Mucosa of descending colon (tissue), 3 donors: Measurements from ENCODE around the gene NUCB2. TPM values are rescaled to one million over a fixed set of nuclear protein-coding genes. Genes with fewer than 3 reads are reported as not detected.
"Not testable (repeated sequence)": the region's sequence is repeated elsewhere in the genome, so short reads cannot be mapped to it uniquely, and the experiment has no call there.

Experiments used
- ATAC-seq: fragments of 200-7000 bp; cut with Tn5 transposase; one replicate; pipeline ENCODE4 v1.9.1; 2020; ENCODE audit warnings: mild to moderate bottlenecking, moderate library complexity
- DNase-seq, 3 donors: peaks; one replicate each; pipeline ENCODE4 v3.0.0-alpha.2; 2020
- H3K36me3 ChIP-seq: fragments of 200-600 bp; one replicate; pipeline ENCODE4 v1.8.0; 2021; ENCODE audit warnings: low read depth, mild to moderate bottlenecking
- H3K4me1 ChIP-seq: fragments of 200-600 bp; one replicate; pipeline ENCODE4 v1.8.0; 2021; ENCODE audit warnings: low read depth, mild to moderate bottlenecking
- H3K4me3 ChIP-seq: fragments of 200-600 bp; one replicate; pipeline ENCODE4 v1.8.0; 2021; ENCODE audit warnings: mild to moderate bottlenecking
- H3K9me3 ChIP-seq: fragments of 200-600 bp; one replicate; pipeline ENCODE4 v1.8.0; 2021; ENCODE audit warnings: mild to moderate bottlenecking
- intact Hi-C, 2 donors: fragments of 100-400 bp; cut with DNase I in 1 of 2; cut with micrococcal nuclease in 1 of 2; formaldehyde crosslinking; loops; one replicate each; pipeline versions ENCODE4 v1.11.0 to v1.11.1; 2022; cut with DNase I, micrococcal nuclease
- total RNA-seq, 3 donors: library from RNA; stranded (reverse); fragmentation: NEBNext Ultra II Directional in 2 of 3; extraction: Animal tissue kit (Norgen Biotek cat#: 25700) in 2 of 3; gene quantifications; one replicate each; pipeline versions ENCODE4 v1.2.1 to v1.2.4, GENCODE V29; 2021 to 2023
- TF ChIP-seq, protein P1 (sequence below): fragments of 200-600 bp; IDR thresholded peaks from one replicate; pipeline ENCODE4 v1.8.0; 2022; ENCODE audit warnings: antibody characterized with exemption, mild to moderate bottlenecking
- donor health status: DM: no; HTN: no; CAD: no; lungs with moderate emphysema.
- donor health status: DM: no; HTN: no; CAD: no.
- donor health status: DM: no; HTN: yes; CAD: no.

NUCB2 gene
- total RNA-seq, 3 donors from 2014 or later = 22.4 to 75.4 (median 49.9) TPM

DNA sequence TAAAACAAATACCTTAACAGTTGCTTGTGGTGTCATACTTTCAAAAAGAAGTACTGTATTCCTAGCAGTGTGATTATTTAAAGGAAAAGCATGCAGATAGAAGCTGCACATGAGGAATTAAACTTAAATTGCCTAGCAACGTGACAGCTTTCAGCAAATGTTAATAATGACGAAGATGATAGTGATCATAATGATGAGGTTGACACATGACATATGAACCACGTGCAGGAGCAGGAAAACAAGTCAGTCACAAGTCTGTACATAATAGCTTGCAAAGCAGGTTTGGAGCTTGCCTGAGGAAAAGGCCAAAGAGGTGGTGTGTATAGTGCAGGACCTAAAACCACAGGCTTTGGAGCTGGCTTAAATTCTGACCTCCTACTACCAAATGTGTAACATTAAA is 38.2 kb upstream of the NUCB2 start:
- TF ChIP-seq, protein P1, sequence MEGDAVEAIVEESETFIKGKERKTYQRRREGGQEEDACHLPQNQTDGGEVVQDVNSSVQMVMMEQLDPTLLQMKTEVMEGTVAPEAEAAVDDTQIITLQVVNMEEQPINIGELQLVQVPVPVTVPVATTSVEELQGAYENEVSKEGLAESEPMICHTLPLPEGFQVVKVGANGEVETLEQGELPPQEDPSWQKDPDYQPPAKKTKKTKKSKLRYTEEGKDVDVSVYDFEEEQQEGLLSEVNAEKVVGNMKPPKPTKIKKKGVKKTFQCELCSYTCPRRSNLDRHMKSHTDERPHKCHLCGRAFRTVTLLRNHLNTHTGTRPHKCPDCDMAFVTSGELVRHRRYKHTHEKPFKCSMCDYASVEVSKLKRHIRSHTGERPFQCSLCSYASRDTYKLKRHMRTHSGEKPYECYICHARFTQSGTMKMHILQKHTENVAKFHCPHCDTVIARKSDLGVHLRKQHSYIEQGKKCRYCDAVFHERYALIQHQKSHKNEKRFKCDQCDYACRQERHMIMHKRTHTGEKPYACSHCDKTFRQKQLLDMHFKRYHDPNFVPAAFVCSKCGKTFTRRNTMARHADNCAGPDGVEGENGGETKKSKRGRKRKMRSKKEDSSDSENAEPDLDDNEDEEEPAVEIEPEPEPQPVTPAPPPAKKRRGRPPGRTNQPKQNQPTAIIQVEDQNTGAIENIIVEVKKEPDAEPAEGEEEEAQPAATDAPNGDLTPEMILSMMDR = no peak
- no peak for DNase-seq
- ATAC-seq = no peak
- intact Hi-C loops = no loop called here
- H3K4me1 ChIP-seq = no peaks in the 10 kb centered on the region
- no peaks in the 10 kb centered on the region for H3K9me3 ChIP-seq
- H3K36me3 ChIP-seq = no peaks in the 10 kb centered on the region
- H3K4me3 ChIP-seq = no peak overlapping the region

DNA sequence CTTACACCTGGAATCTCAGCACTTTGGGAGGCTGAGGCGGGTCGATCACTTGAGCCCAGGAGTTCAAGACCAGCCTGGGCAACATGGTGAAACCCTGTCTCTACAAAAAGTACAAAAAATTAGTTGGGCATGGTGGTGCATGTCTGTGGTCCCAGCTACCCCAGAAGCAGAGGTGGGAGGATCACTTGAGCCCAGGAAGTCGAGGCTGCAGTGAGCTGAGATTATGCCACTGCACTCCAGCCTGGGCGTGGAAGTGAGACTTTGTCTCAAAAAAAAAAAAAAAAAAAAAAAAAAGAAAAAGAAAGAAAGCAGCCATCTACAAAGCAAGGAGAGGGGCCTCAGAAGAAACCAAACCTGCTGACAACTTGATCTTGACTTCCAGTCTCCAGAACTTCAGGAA is 36.6 kb upstream of the NUCB2 start:
- H3K36me3 ChIP-seq, H3K4me3 ChIP-seq, H3K9me3 ChIP-seq, H3K4me1 ChIP-seq, ATAC-seq, intact Hi-C loops, DNase-seq: not testable (repeated sequence)

DNA sequence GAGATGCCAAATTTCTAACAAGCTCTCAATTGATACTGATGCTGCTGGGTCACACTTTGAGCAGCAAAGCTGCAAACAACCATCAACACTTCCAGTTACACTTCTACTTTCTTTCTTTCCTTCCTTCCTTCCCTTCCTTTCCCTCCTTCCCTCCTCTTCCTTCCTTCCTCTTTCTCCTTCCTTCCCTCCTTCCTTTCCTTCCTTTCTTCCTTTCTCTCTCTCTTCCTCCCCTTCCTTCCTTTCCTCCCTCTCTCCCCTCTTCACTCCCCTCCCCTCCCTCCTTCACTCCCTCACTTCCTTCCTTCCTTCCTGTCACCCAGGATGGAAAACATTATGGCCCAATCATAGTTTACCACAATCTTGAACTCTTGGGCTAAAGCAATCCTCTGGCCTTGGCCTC is 35.8 kb upstream of the NUCB2 start:
- H3K9me3 ChIP-seq = no peaks in the 10 kb centered on the region
- no peaks in the 10 kb centered on the region for H3K36me3 ChIP-seq
- no peak overlapping the region for H3K4me3 ChIP-seq
- TF ChIP-seq, protein P1 = no peak
- no peaks in the 10 kb centered on the region for H3K4me1 ChIP-seq
- no peak for DNase-seq
- no peak for ATAC-seq
- intact Hi-C loops = no loop called here

DNA sequence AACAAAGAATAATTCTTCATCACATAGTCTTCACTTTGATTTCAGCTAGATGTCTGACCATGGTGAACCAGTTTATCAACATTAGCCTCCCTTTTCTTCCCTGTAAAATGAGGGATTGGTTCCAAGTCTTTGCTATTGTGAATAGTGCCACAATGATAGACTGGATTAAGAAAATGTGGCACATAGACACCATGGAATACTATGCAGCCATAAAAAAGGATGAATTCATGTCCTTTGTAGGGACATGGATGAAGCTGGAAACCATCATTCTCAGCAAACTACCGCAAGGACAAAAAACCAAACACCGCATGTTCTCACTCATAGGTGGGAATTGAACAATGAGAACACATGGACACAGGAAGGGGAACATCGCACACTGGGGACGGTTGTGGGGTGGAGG is 33.6 kb upstream of the NUCB2 start:
- H3K4me3 ChIP-seq, H3K36me3 ChIP-seq, H3K4me1 ChIP-seq, ATAC-seq, intact Hi-C loops, DNase-seq, H3K9me3 ChIP-seq: not testable (repeated sequence)

DNA sequence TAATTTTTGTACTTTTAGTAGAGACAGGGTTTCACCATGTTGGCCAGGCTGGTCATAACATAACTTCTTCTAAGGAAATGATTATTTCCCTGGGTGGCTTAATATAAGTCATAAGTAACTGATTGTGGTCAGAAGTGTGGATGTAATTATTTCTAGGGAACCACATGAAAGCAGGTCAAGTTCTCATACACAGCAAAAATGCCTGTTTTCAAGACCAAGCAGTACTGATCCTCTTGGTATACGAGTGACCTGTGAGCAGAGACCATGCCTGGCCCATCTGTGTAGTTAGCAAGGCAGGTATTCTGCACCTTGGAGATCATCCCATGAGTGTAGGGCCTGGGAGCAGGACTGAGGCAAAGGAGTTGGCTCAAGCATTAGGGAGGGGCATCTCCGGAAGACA is 32.5 kb upstream of the NUCB2 start:
- H3K4me1 ChIP-seq = no peaks in the 10 kb centered on the region
- no peaks in the 10 kb centered on the region for H3K9me3 ChIP-seq
- TF ChIP-seq, protein P1 = no peak
- no peak overlapping the region for H3K4me3 ChIP-seq
- ATAC-seq (no peak), DNase-seq (no peak)
- no peaks in the 10 kb centered on the region for H3K36me3 ChIP-seq
- intact Hi-C loops = no loop called here

DNA sequence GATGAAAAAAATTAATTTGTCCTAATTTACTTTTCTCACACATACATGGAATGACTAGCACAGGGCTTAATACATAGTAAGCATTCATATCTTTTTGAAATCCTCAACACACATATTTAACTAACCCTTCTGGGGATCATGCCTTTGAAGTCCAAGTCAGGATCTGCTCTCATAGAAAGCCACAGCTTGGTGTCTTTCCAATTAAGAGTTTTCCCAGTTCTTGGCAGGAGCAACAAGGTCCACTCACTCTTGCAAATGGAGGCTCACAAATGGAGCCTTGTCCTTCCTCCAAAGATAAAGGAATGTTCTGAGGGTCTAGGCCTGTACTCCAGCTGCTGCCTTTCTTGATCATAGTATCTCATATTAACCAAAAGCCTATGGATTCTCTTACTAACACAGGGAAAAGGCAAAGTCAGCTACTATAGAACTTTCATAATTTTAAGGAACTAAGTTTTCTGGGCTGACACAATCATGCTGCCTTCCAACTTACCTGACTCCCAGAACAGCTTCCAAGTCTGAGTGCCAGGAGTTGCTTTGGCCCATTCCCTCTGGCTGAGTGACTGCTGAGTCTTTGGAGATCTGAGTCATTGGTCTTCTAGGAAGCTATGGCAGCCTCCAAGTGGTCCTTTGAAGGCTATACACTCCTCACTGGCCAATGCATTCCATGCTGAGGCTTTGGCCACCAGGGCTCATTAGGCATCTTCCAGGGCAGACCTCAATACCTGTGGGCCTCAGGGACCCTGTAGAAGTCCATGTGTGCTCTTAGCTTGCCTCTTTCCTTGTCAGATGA is 25.8 kb upstream of the NUCB2 start:
- ATAC-seq = no peak
- H3K4me1 ChIP-seq = no peaks in the 10 kb centered on the region
- no peaks in the 10 kb centered on the region for H3K36me3 ChIP-seq
- TF ChIP-seq, protein P1 = no peak
- H3K4me3 ChIP-seq = no peak overlapping the region
- H3K9me3 ChIP-seq = no peaks in the 10 kb centered on the region
- DNase-seq = no peak
- intact Hi-C loops = no loop called here

DNA sequence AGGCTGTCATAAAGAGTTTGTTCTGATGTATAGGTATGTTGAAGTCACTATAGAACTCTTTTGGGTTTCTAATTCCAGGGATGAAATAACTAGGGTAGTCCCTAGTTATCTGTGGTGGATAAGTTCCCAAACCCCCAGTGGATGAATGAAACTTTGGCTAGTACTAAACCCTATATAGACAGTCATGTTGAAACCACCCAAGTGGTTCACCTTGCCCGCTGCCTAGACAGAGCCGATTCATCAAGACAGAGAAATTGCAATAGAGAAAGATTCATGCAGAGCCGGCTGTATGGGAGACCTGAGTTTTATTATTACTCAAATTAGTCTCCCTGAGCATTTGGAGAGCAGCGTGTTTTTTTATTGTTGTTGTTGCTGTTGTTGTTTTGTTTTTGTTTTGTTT is 23.8 kb upstream of the NUCB2 start:
- no peaks in the 10 kb centered on the region for H3K36me3 ChIP-seq
- DNase-seq = no peak
- H3K4me3 ChIP-seq = no peak overlapping the region
- intact Hi-C loops = no loop called here
- ATAC-seq = no peak
- no peaks in the 10 kb centered on the region for H3K9me3 ChIP-seq
- TF ChIP-seq, protein P1 = no peak
- no peaks in the 10 kb centered on the region for H3K4me1 ChIP-seq
